GM18505 (cell line): ENCODE measurements around the gene RSL1D1.
"Not testable (repeated sequence)": the region's sequence is repeated elsewhere in the genome, so short reads cannot be mapped to it uniquely, and the experiment has no call there.

Experiments used
- ATAC-seq: cut with Tn5 transposase; IDR thresholded peaks from one replicate; pipeline ENCODE4 v1.9.1; 2021; ENCODE audit not compliant: unreplicated experiment
- POLR2A ChIP-seq: IDR thresholded peaks from 4 replicates; pipeline ENCODE4 v1.6.1; 2011; ENCODE audit warnings: borderline replicate concordance; ENCODE audit not compliant: insufficient read depth, insufficient read length; ENCODE audit errors: extremely low read depth

Gene RSL1D1

DNA sequence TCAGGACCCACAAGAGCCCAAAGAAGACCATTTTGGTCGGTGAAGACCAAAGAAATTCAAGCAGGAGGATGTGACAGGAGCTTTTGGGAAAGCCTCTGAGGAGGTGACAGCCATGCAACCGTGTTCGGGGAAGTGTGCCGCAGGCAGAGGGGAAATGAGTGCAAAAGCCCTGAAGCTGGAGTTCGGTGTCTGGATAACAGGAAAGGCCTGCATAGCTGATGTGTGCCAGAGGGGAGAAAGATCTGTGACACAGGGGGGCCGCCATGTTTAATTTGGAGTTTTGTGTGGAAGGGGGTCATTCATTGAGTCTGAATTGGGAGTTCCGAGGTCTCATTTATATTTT, 53.4 kb downstream of the RSL1D1 start:
- ATAC-seq, result no peak

DNA sequence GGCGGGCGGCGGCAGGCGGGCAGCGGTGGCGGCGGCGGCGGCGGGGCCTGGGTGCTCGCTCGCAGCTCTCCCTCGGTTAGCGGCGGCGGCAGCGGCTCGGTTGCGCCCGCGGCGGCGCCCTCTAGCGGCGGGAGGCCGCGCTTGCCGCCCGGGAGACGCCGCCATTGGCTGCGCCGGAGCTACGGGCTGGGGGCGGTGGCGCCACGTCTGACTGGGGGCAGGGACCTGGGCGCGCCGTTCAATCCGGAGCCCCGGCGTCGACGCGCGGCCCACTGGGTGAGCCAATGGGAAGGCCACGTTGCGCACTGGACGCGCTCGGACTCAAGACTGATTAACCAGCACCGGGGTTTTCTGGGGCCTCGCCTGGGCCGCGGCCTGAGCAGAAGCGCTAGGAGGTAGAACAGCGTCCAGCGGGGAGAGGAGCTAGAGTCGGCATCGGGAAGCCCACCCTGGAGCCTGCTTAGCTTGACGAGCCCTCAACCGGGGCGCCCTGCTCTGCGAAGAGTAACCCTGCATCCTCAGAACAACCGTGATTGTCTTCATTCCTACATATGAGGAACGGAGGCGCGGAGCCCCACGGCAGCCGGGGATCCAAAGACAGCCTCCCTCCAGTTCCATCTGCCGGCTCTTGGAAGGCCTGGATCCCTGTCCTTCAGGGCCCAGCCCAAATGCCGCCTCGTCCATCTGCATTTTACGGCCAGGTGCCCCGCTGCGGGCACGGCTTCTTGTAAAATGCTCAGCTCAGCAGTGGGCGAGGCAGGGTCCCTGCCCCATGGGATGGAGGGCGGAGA, 54.0 kb downstream of the RSL1D1 start, which contains the start of gene ZC3H7A:
TSS of gene ZC3H7A (minus strand) at position 93 of the 791 bp plus-strand sequence. CDS start 14,904 bp downstream, outside the sequence.
- ATAC-seq, result peak; percentile 94
- peak; percentile 97 for TF ChIP-seq POLR2A

More for the DNA sequence above, 53.4 kb downstream of the RSL1D1 start:
- TF ChIP-seq POLR2A, result no peak

DNA sequence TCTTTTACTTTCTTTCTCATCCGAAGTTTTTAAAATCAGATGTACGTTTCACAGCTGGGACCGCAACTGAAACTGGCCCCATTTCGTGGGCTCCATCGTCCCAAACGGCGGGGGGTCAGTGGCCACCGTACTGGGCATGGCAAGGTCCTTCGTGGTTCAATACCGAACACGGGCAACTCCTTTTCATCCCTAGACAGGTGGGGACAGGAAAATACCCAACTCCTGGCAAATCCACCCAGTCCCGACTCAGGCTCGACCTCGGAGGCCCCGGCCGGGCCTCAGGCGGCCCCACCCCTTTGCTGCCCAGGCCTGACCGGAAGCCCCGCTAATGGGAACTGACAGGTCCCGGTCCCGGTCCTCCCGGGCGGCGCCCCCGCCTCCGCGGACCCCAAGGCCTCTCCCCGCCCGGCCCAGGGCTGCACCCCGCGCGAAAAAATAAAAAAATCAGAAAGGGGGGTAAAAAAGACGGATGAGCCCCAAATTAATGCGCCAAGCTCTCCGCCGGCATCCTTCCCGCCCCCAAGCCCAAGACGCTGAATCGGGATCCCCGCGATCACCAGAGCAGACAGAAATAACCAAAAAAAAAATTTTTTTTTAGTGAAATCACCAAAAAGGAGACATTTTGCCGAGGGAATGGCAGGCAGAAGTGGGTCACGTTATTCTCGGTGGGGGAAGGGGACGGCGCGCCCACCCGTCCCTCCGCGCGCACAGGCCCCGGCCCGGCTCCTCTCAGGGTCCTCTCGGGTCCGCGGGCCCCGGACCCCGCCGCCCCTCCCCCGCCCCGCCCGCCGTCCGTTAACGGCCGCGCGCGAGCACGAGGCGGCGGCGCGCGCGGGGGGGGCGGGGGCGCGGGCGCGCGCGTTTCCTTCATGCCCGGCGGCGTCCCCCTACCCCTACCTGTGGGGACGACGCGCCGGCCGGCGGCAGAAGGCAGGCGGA, 54.8 kb downstream of the RSL1D1 start:
- TF ChIP-seq POLR2A, result no peak
- no peak for ATAC-seq

DNA sequence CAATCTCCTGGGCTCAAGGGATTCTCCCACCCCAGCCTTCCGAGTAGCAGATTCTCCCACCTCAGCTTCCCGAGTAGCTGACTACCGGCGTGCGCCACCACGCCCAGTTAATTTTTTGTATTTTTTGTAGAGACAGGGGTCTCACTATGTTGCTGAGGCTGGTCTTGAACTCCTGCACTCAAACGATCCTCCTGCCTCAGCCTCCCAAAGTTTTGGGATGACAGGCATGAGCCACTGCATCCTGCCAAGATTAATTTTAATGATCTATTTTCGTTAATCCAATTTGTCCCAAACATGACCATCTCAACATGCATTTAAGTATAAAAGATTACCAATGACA, 55.5 kb downstream of the RSL1D1 start:
- ATAC-seq, result no peak
- no peak for TF ChIP-seq POLR2A

DNA sequence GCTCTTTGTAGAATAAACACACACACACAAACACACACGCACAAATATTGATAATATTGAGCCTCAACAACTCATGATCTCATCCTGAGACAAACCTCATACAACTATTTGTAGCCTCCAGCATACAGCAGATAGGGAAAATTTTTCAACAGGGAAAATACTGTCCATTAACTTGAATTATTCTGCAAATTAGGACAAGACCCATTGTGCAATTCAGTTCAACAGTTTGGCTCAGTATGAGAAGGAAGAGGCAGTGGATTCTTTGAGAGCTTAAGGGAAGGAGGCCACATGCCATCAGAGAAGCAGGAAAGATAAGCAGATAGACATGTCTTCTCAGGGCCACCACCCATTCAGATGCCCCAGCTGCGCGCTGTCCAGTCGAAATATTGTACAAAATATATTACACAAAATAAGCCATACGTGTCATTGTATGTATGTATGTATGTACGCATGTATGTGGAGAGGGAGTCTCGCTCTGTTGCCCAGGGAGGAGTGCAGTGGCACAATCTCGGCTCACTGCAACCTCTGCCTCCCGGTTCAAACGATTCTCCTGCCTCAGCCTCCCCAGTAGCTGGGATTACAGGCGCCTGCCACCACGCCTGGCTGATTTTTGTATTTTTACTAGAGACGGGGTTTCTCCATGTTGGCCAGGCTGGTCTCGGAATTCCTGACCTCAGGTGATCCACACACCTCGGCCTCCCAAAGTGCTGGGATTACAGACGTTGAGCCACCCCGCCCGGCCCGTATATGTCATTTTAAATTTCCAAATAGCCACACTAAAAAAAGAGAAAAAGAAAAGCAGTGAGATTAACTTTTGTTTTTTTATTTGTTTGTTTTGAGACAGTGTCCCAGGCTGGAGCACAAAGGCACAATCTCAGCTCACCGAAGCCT, 56.1 kb downstream of the RSL1D1 start:
- TF ChIP-seq POLR2A, result no peak
- ATAC-seq, result no peak

DNA sequence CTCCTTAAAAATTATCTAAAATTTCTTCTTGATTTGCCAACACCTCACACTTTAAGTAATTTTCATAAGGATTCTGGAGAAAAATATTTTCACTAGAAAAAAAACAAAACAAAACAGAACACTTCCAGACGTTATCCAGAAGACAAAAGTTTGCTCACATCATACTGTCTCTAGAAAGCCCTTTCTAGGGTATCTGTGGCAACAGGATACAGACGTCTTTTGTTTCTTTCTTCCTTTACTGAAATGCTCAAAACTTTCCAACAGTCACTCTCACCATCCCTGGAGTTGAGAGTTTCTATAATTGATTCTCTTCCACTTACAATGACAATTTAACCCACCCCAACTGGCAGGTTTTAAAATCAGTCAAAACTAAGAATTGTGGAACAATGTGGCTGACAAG, 56.9 kb downstream of the RSL1D1 start:
- no peak for TF ChIP-seq POLR2A
- no peak for ATAC-seq

DNA sequence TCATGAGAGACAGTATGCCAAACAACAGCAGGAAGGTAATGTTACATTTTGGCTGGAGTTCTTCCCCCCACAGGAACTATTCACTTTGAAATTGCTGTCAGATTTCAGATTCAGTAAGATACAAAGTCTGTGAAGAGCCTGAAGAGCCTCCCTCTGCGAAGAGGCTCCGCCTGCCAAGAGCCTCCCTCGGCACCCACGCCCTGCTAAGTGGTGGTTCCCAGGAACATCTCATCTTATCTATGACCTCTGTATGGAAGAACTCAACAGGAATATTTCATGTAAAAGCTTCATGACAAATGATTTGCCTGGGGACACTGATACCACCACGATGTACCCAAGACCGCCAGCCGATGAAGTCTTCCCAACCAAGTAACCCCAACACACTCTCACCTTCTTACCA, 57.5 kb downstream of the RSL1D1 start:
- no peak for ATAC-seq
- no peak for TF ChIP-seq POLR2A

DNA sequence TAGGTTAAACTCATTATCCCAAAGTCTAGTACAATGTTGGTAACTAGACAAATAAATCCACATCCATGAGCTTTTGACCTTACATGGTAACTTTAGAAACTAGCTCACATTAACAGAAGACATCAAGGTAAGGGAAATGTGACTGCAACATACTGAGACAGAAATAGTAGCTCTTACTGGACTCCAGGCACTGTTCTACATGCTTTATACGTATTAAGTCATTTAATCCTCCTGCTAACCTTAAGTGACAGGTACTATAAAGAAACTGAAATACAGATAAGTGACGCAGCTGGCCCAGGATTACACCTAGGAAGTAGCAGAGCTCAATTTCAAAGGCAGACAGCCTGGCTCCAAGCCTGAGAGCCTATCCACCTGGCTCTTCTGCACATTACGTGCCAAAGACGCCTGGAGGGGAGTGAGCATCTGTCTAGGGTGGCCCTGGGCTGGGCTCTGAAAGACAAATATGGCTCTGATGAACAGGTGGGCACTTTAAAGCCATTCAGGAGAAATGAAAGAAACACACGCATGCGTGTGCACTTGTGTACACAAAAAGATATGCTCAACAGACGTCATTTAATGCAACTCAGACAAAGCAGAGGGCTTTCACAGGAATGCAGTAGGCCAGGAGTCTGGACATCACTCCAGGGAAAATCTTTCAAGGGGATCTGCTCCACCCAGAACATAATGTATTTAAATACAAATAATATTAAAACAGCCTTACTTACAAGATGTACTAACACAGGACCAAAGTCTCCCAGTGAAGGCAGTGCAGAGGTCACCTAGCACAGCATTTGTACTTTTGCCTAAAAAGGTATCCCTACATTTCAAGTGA, 58.7 kb downstream of the RSL1D1 start:
- no peak for TF ChIP-seq POLR2A
- ATAC-seq, result no peak

DNA sequence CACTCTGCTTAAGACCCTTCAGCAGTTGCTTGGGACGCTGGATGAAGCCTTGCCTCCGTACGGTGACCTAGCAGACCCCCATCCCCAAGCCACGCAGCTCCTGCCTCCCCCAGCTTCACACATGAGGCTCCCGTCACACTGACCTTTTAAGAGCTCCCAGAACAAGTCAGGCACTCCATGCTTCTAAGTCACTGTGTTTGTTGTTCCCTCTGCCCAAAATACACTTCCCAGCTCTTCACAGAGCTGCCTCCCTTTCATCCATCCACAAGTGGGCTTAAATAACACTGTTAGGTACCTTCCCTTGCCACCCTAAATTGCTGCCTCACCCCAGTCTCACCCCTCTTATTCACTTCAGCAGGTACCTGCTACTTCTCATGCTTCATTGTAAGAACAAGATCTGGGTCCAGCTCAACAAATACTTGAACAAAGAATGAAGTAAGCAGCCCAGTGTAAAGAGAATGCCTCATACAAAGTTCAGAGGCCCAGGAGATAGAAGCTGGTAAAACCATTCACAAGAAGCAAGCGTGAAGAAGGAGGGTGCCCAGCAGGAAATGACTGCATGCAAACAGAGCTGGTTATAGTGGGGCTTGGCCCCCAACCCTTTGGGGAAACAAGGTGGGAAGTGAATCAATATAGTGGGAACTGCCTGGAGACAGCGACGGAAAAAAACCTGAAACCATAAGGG, 60.1 kb downstream of the RSL1D1 start:
- TF ChIP-seq POLR2A, result no peak
- ATAC-seq, result no peak

DNA sequence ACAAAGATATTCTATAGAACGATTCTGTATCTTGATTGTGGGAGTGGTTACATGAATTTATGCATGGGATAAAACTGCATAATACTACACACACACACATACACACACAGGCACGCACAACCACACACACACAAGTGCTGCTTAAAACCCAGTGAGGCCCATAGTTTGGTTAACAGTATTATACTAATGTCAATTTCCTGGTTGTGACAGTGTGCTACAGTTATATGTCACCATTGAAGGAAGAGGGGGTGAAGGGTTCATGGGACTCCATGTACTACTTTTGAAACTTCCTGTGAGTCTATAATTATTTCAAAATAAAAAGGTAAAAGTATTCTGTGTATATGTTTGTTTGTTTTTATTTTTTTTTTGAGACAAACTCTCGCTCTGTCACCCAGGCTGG, 62.4 kb downstream of the RSL1D1 start:
- ATAC-seq, result no peak
- TF ChIP-seq POLR2A, result no peak

DNA sequence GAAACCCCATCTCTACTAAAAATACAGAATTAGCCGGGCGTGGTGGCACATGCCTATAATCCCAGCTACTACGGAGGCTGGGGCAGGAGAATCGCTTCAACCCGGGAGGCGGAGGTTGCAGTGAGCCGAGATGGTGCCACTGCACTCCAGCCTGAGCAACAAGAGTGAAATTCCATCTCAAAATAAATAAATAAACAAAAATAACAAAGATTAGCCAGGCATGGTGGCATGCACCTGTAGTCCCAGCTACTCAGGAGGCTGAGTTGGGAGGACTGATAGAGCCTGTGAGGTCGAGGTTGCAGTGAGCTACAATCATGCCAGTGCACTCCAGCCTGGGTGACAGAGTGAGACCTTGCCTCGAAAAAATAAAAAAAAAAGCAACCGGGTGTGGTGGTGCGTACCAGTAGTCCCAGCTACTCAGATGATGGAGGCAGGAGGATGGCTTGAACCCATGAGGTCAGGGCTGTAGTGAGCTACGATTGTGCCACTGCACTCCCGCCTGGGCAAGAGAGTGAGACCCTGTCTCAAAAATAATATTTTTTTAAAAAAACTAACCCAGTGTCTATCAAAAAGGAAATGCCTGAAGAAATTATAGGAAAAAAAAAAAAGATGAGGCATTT, 66.3 kb downstream of the RSL1D1 start:
- ATAC-seq, result not testable (repeated sequence)

DNA sequence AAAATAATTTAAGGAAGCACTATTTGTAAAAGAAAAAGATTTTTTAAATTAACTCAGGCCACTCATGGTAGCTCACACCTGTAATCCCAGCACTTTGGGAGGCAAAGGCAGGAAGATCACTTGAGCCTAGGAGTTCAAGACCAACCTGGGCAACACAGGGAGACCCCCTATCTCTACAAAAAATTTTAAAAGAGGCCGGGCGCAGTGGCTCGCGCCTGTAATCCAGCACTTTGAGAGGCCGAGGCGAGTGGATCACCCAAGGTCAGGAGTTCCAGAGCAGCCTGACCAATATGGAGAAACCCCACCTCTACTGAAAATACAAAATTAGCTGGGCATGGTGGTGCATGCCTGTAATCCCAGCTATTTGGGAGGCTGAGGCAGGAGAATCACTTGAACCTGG, 67.0 kb downstream of the RSL1D1 start:
- ATAC-seq, result not testable (repeated sequence)

DNA sequence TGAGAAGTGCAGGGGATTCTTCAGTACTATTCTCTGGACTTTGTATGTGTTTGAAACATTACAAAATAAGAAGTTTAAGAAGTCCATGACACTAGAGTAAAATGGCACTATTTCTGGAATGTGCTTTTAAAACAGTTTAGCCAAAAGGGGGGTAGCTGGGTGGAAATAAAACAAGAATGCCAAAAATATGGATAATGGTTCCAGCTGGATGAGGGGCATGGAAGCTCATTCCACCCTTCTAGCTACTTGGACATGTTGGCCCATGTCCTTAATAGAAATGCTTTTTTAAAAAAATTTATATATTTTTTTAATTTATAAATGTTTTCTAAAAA, 67.3 kb downstream of the RSL1D1 start:
- no peak for TF ChIP-seq POLR2A
- no peak for ATAC-seq
